Stomach (tissue), 9 donors: ENCODE results near the gene CTSF. TPM values are rescaled to one million over a fixed set of nuclear protein-coding genes. Genes with fewer than 3 reads are reported as not detected.

Source experiments
- DNase-seq, 2 donors: peaks; one replicate each; pipeline versions ENCODE4 v3.0.0 to v3.0.0-alpha.2; 2013 to 2019
- H3K27ac ChIP-seq, 5 donors: fragments of 200-600 bp in 4 of 5; sonication (generic) in 4 of 5; one replicate each; pipeline ENCODE4 v1.5.1; 2013 to 2019; ENCODE audit warnings: mild to moderate bottlenecking in 1 of 5, moderate library complexity in 1 of 5
- H3K27me3 ChIP-seq, 3 donors: fragments of 200-600 bp; sonication (generic); one replicate each; pipeline ENCODE4 v1.5.1; 2017 to 2019; ENCODE audit warnings: mixed run types in 1 of 3
- H3K36me3 ChIP-seq, 4 donors: fragments of 200-600 bp; sonication (generic); 1 replicate in 3 of 4; 2 replicates in 1 of 4; pipeline ENCODE4 v1.5.1; 2016 to 2019
- H3K4me1 ChIP-seq, 4 donors: fragments of 200-600 bp; sonication (generic); one replicate each; pipeline ENCODE4 v1.5.1; 2016 to 2019
- H3K4me3 ChIP-seq, 4 donors: fragments of 200-600 bp; sonication (generic) in 3 of 4; one replicate each; pipeline ENCODE4 v1.5.1; 2016 to 2019; ENCODE audit warnings: mild to moderate bottlenecking in 1 of 4
- H3K9me3 ChIP-seq, 4 donors: fragments of 200-600 bp; sonication (generic); one replicate each; pipeline ENCODE4 v1.5.1; 2016 to 2019
- CTCF ChIP-seq, 7 experiments: fragments of 450-650 bp in 4 of 7; fragments of 200-600 bp in 3 of 7; sonication (generic) in 3 of 7; IDR thresholded peaks; one replicate each; pipeline ENCODE4 v1.5.1; 2016 to 2019; ENCODE audit warnings: antibody characterized with exemption in 7 of 7, control low read depth in 2 of 7, mild to moderate bottlenecking in 1 of 7
- EP300 ChIP-seq: sonication (generic); formaldehyde crosslinking; IDR thresholded peaks from one replicate; pipeline ENCODE4 v1.6.1; 2017; ENCODE audit warnings: antibody characterized with exemption
- POLR2A ChIP-seq, 4 donors: fragments of 450-650 bp; IDR thresholded peaks; one replicate each; pipeline ENCODE4 v1.6.1; 2016; ENCODE audit warnings: antibody characterized with exemption in 4 of 4, control low read depth in 2 of 4, mild to moderate bottlenecking in 1 of 4, moderate library complexity in 1 of 4
- POLR2AphosphoS5 ChIP-seq, 3 donors: sonication (generic); formaldehyde crosslinking; IDR thresholded peaks; one replicate each; pipeline ENCODE4 v1.6.1; 2016; ENCODE audit warnings: antibody characterized with exemption in 3 of 3
- WGBS, 5 donors: extraction: QIAGEN DNeasy Blood & Tissue Kit in 3 of 5; methylation state at CpG; one replicate each; pipeline versions ENCODE4 v1.1.5 to v1.1.7; 2013 to 2018; 5-methylcytosine and 5-hydroxymethylcytosine counted together
- intact Hi-C: fragments of 100-400 bp; cut with DNase I; formaldehyde crosslinking; loops from one replicate; pipeline ENCODE4 v1.15.1; 2023; ENCODE audit warnings: low total_unique reads
- polyA plus RNA-seq, 3 donors: library from polyadenylated mRNA; stranded (reverse); fragments of 200-250 nt; gene quantifications; one replicate each; pipeline ENCODE4 v1.2.3, GENCODE V29; 2013
- total RNA-seq, 5 donors: library from RNA; depleted of rRNA; stranded (reverse); fragments of >200 nt; gene quantifications; one replicate each; pipeline versions ENCODE4 v1.1.0 to v1.2.3, GENCODE V29; 2014 to 2016
- donor health status: healthy with polysubstance abuse.
- donor health status: Bipolar disorder and iron deficiency.
- donor health status: healthy.

CTSF gene
- total and polyA plus RNA-seq, 8 donors, result 7.6 to 105 (median 34.4) TPM

DNA sequence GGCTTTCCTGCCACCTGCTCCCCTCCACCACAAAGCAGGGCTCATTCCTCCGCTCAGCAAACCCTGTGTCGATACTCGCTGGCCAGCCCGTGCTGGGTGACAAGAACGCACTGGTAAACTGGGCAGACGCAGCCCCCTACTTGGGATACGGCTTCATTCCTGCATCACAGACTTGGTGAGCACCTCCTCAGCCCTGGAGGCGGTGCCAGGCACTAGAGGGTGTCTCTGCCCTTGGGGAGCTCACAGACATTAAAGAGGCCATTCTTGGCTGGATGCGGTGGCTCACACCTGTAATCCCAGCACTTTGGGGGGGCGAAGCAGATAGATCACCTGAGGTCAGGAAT is 28.6 kb downstream of the CTSF start:
- peaks cover 16 to 85% (median 80%) of the 10 kb centered on the region in 4 donors for H3K36me3 ChIP-seq
- no peak overlapping the region for H3K4me3 ChIP-seq
- no peaks in the 10 kb centered on the region for H3K9me3 ChIP-seq
- 88 to 100% (median 92%) methylated on average over 2 to 10 of the region's 10 CpGs for WGBS, 5 donors
- no peak overlapping the region for H3K27ac ChIP-seq
- peaks cover 1 to 27% (median 15%) of the 10 kb centered on the region in 4 donors for H3K4me1 ChIP-seq
- no peak for TF ChIP-seq POLR2AphosphoS5 (IDR thresholded peaks at IDR 0.05)
- no peak for TF ChIP-seq EP300
- no peak for TF ChIP-seq CTCF (IDR thresholded peaks at IDR 0.05)
- no peak for TF ChIP-seq POLR2A (IDR thresholded peaks at IDR 0.05)
- intact Hi-C loops, result no loop called here
- no peaks in the 10 kb centered on the region for H3K27me3 ChIP-seq
- DNase-seq, result no peak

DNA sequence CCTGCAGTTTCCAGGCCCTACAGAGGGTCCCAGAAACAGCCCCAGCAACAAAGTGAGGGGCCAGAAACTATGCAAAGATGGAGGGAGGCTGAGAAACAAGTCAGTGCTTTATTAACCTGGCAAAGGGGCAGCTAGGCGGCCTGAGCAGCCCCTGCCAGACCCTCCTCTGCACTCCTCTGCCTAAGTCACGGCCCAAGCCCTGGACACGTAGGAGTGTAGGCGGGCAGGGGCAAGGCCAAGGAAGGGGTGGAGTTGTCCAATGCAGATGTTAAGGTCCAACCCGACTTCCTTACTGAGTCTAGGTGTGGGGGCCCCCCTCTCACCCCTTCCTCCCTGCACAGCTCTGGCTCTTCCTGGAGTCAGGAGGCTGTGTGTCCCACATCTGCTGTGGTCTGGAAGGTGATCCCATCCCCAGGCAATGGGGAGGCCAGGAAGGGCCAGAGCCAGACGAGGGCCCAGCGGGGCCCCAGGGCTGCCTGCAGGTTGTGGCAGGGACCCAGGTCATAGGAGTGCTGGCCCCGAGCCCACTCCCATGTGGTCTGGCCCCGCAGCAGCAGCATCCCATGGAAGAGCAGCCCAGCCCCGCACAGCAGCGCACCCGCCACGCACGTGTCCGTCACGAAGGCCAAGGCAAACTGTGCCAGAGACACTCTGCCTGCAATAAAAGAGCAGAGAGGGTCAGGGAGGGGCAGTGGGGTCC is 29.1 kb downstream of the CTSF start:
- Histone ChIP-seq H3K36me3 (peaks cover 16 to 90% (median 84%) of the 10 kb centered on the region in 4 donors), H3K4me1 (peaks cover 0 to 22% (median 10%) of the 10 kb centered on the region in 4 donors), H3K4me3 (no peak overlapping the region), H3K27ac (no peak overlapping the region), H3K27me3 (no peaks in the 10 kb centered on the region), H3K9me3 (no peaks in the 10 kb centered on the region)
- no peak for DNase-seq
- WGBS, 5 donors, result 76 to 89% (median 87%) methylated on average over 6 to 16 of the region's 16 CpGs
- no peak for TF ChIP-seq POLR2AphosphoS5 (IDR thresholded peaks at IDR 0.05)
- no peak for TF ChIP-seq EP300
- no peak for TF ChIP-seq POLR2A (IDR thresholded peaks at IDR 0.05)
- intact Hi-C loops, result no loop called here

GRCh38 chr11:66532784-66533183 is 35.6 kb downstream of the CTSF start:
- peaks cover 5 to 93% (median 92%) of the 10 kb centered on the region in 4 donors for H3K36me3 ChIP-seq
- 74 to 87% (median 80%) methylated on average over 6 of the region's 6 CpGs for WGBS, 5 donors
- DNase-seq, result no peak
- no peak overlapping the region for H3K27ac ChIP-seq
- no peaks in the 10 kb centered on the region for H3K9me3 ChIP-seq
- no peak overlapping the region for H3K4me3 ChIP-seq
- intact Hi-C loops, result no loop called here
- H3K4me1 ChIP-seq, result no peaks in the 10 kb centered on the region
- no peaks in the 10 kb centered on the region for H3K27me3 ChIP-seq
- TF ChIP-seq EP300 (no peak), CTCF (IDR thresholded peaks at IDR 0.05) (no peak), POLR2A (IDR thresholded peaks at IDR 0.05) (no peak), POLR2AphosphoS5 (IDR thresholded peaks at IDR 0.05) (no peak)

- Histone ChIP-seq H3K36me3 (peaks cover 0 to 97% (median 91%) of the 10 kb centered on the region in 4 donors), H3K4me3 (no peak overlapping the region), H3K27me3 (no peaks in the 10 kb centered on the region), H3K27ac (no peak overlapping the region), H3K9me3 (no peaks in the 10 kb centered on the region), H3K4me1 (no peaks in the 10 kb centered on the region)
- intact Hi-C loops, result no loop called here
- WGBS, 5 donors, result 93 to 99% (median 94%) methylated on average over 10 to 11 of the region's 11 CpGs
- DNase-seq, result no peak
- no peak for TF ChIP-seq POLR2AphosphoS5 (IDR thresholded peaks at IDR 0.05)
- TF ChIP-seq POLR2A (IDR thresholded peaks at IDR 0.05), result no peak
- TF ChIP-seq EP300, result no peak
- TF ChIP-seq CTCF (IDR thresholded peaks at IDR 0.05), result no peak
These were observed 36.6 kb downstream of the CTSF start for GRCh38 chr11:66531841-66532240.
